PC-9 (cell line): Measurements from ENCODE around the gene ZNF646. TPM values are rescaled to one million over a fixed set of nuclear protein-coding genes. Genes with fewer than 3 reads are reported as not detected.
A peak's percentile ranks its signal among the peaks of the same experiment; 100 is the strongest.

Source experiments
- BruUV-seq: library from RNA; stranded (reverse); fragments of 400-500 nt; replicated peaks from 2 replicates; lab custom pipeline; 2021; lab: Mats Ljungman, UMichigan
- CTCF ChIA-PET: fragments of 300-600 bp; sonication (Branson Sonifier 250); formaldehyde crosslinking; loops from one replicate; lab custom pipeline; 2022; ENCODE audit warnings: antibody characterized with exemption; lab: Charles Lee
- POLR2A ChIA-PET: fragments of 300-600 bp; sonication (Branson Sonifier 250); formaldehyde crosslinking; loops from one replicate; lab custom pipeline; 2022; ENCODE audit warnings: antibody characterized with exemption; ENCODE audit not compliant: unreplicated experiment; lab: Charles Lee
- DNase-seq, 2 experiments: peaks; one replicate each; pipeline versions ENCODE4 v3.0.0 to v3.0.0-alpha.2; 2015 to 2022; ENCODE audit warnings: mixed read lengths in 1 of 2
- H2AFZ ChIP-seq: fragments of 200-600 bp; sonication (generic); 2 replicates; pipeline ENCODE4 v1.8.1; 2017; ENCODE audit warnings: antibody characterized with exemption
- H3F3A ChIP-seq: fragments of 200-600 bp; sonication (generic); 2 replicates; pipeline ENCODE4 v1.8.1; 2017; ENCODE audit warnings: antibody characterized with exemption, mild to moderate bottlenecking, low read depth; ENCODE audit not compliant: insufficient read depth
- H3K27ac ChIP-seq: fragments of 200-600 bp; sonication (generic); 2 replicates; pipeline ENCODE4 v1.6.1; 2016; ENCODE audit warnings: mixed run types
- H3K27me3 ChIP-seq: fragments of 200-600 bp; sonication (generic); 2 replicates; pipeline ENCODE4 v1.6.1; 2016; ENCODE audit warnings: low read depth, mixed run types; ENCODE audit not compliant: insufficient read depth
- H3K36me3 ChIP-seq: fragments of 200-600 bp; sonication (generic); 2 replicates; pipeline ENCODE4 v1.6.1; 2016; ENCODE audit warnings: low read depth, mixed run types
- H3K4me1 ChIP-seq: fragments of 200-600 bp; sonication (generic); replicated peaks from 2 replicates; pipeline ENCODE4 v1.6.1; 2016; ENCODE audit warnings: mixed run types; ENCODE audit not compliant: insufficient read depth
- H3K4me2 ChIP-seq: fragments of 200-600 bp; sonication (generic); 2 replicates; pipeline ENCODE4 v1.6.1; 2017; ENCODE audit warnings: mixed run types
- H3K4me3 ChIP-seq: fragments of 200-600 bp; sonication (generic); 2 replicates; pipeline ENCODE4 v1.6.1; 2016; ENCODE audit warnings: mixed run types
- H3K79me2 ChIP-seq: fragments of 200-600 bp; sonication (generic); 2 replicates; pipeline ENCODE4 v1.6.1; 2017; ENCODE audit warnings: low read depth, mixed run types
- H3K9me2 ChIP-seq: fragments of 200-600 bp; sonication (generic); 2 replicates; pipeline ENCODE4 v1.8.1; 2017; ENCODE audit warnings: mild to moderate bottlenecking; ENCODE audit not compliant: insufficient read depth
- H3K9me3 ChIP-seq: fragments of 200-600 bp; sonication (generic); 2 replicates; pipeline ENCODE4 v1.8.1; 2016; ENCODE audit warnings: low read depth; ENCODE audit not compliant: insufficient read depth
- H4K20me1 ChIP-seq: fragments of 200-600 bp; sonication (generic); 2 replicates; pipeline ENCODE4 v1.8.1; 2017; ENCODE audit not compliant: insufficient read depth
- CTCF ChIP-seq: fragments of 200-600 bp; sonication (generic); conservative IDR thresholded peaks from 2 replicates; pipeline ENCODE4 v1.6.1; 2017; ENCODE audit warnings: mixed run types, antibody characterized with exemption, mild to moderate bottlenecking, moderate library complexity
- EZH2 ChIP-seq: fragments of 200-600 bp; sonication (generic); IDR thresholded peaks from 2 replicates; pipeline ENCODE4 v1.8.0; 2017; ENCODE audit warnings: antibody characterized with exemption, low read depth
- intact Hi-C: fragments of 100-400 bp; cut with micrococcal nuclease; formaldehyde crosslinking; loops from one replicate; pipeline ENCODE4 v1.10.0; 2022; ENCODE audit not compliant: unreplicated experiment
- total RNA-seq: library from RNA; stranded (reverse); gene quantifications from 2 replicates; pipeline ENCODE4 v1.2.3, GENCODE V29; 2021

Gene ZNF646
- total RNA-seq, 1 experiment from 2014 or later = 25.4 TPM

GRCh38 chr16:31050280-31051030 lies 23.8 kb upstream of the ZNF646 start:
- no TSS peak for BruUV-seq
- intact Hi-C loops = no loop called here
- peaks cover 18% of the 10 kb centered on the region for H3K4me1 ChIP-seq
- TF ChIP-seq CTCF (no peak), EZH2 (no peak)
- no peak overlapping the region for H2AFZ ChIP-seq
- H3K79me2 ChIP-seq = no peaks in the 10 kb centered on the region
- no peaks in the 10 kb centered on the region for H3K9me2 ChIP-seq
- H3K36me3 ChIP-seq = no peaks in the 10 kb centered on the region
- H3K27ac ChIP-seq = no peak overlapping the region
- H4K20me1 ChIP-seq = no peaks in the 10 kb centered on the region
- POLR2A ChIA-PET = interaction anchor here (1.0 kb wide), 1 partner anchor 14 kb away, joined by 3 read pairs; no protein-coding TSS in a partner anchor
- H3K4me3 ChIP-seq = no peak overlapping the region
- CTCF ChIA-PET = no interaction called here
- DNase-seq = no peak
- no peaks in the 10 kb centered on the region for H3K27me3 ChIP-seq
- peaks cover 31% of the 10 kb centered on the region; the same call in 1 of the 2 replicates for H3F3A ChIP-seq
- no peaks in the 10 kb centered on the region for H3K9me3 ChIP-seq
- no peak overlapping the region for H3K4me2 ChIP-seq

- CTCF ChIA-PET = no interaction called here
- peak overlapping the region; percentile 73 for H3K27ac ChIP-seq
These were observed 22.1 kb upstream of the ZNF646 start for GRCh38 chr16:31052114-31052513.

GRCh38 chr16:31055613-31056012 lies 18.6 kb upstream of the ZNF646 start:
- no peaks in the 10 kb centered on the region for H3K79me2 ChIP-seq
- TF ChIP-seq CTCF = no peak
- TF ChIP-seq EZH2 = no peak
- intact Hi-C loops = no loop called here
- no peak for DNase-seq
- CTCF ChIA-PET = interaction anchor here (0.6 to 0.8 kb wide), 2 partner anchors 19 to 86 kb away, joined by 3 to 7 read pairs; no protein-coding TSS in a partner anchor
- H3K27me3 ChIP-seq = no peaks in the 10 kb centered on the region
- H3K27ac ChIP-seq = no peak overlapping the region
- H3K4me1 ChIP-seq = peaks cover 18% of the 10 kb centered on the region
- H2AFZ ChIP-seq = no peak overlapping the region
- H3F3A ChIP-seq = peaks cover 26% of the 10 kb centered on the region; the same call in 1 of the 2 replicates
- BruUV-seq = no TSS peak
- no peaks in the 10 kb centered on the region for H3K9me3 ChIP-seq
- peaks cover 3% of the 10 kb centered on the region; the same call in 1 of the 2 replicates for H4K20me1 ChIP-seq
- no peaks in the 10 kb centered on the region for H3K9me2 ChIP-seq
- no peak overlapping the region for H3K4me2 ChIP-seq
- H3K4me3 ChIP-seq = no peak overlapping the region
- POLR2A ChIA-PET = interaction anchor here (0.6 to 0.7 kb wide), 2 partner anchors 29 to 61 kb away, joined by 5 to 25 read pairs; no protein-coding TSS in a partner anchor
- peaks cover 7% of the 10 kb centered on the region; the same call in 1 of the 2 replicates for H3K36me3 ChIP-seq

More at GRCh38 chr16:31052114-31052513, 22.1 kb upstream of the ZNF646 start:
- Histone ChIP-seq H3K4me1 (peaks cover 18% of the 10 kb centered on the region), H2AFZ (no peak overlapping the region), H3K4me2 (peak overlapping the region; percentile 48), H3K9me2 (no peaks in the 10 kb centered on the region), H3K4me3 (no peak overlapping the region), H3K9me3 (no peaks in the 10 kb centered on the region), H3K79me2 (no peaks in the 10 kb centered on the region), H4K20me1 (no peaks in the 10 kb centered on the region), H3F3A (peaks cover 26% of the 10 kb centered on the region; the same call in 1 of the 2 replicates), H3K27me3 (no peaks in the 10 kb centered on the region), H3K36me3 (no peaks in the 10 kb centered on the region)
- DNase-seq = peak; percentile 69 to 93
- intact Hi-C loops = no loop called here
- no peak for TF ChIP-seq CTCF
- BruUV-seq = no TSS peak
- POLR2A ChIA-PET = interaction anchor here (0.6 kb wide), 2 partner anchors 128 to 183 kb away, joined by 3 to 4 read pairs; partner anchors contain the start of gene FUS
